WTC11 (cell line): Measurements from ENCODE around the gene TCF3. TPM values are rescaled to one million over a fixed set of nuclear protein-coding genes. Genes with fewer than 3 reads are reported as not detected.

Source experiments
- ATAC-seq: fragments of 200-7000 bp; cut with Tn5 transposase; 2 replicates; pipeline ENCODE4 v1.10.0; 2021; ENCODE audit warnings: mild to moderate bottlenecking, moderate library complexity
- CTCF ChIA-PET: fragments of 300-600 bp; sonication (Branson Sonifier 250); formaldehyde crosslinking; loops from one replicate; lab custom pipeline; 2021; ENCODE audit warnings: antibody characterized with exemption; lab: Charles Lee
- POLR2A ChIA-PET: fragments of 350-600 bp; sonication (Branson Sonifier 250); formaldehyde crosslinking; loops from one replicate; lab custom pipeline; 2021; ENCODE audit warnings: antibody characterized with exemption; lab: Charles Lee
- DNase-seq: peaks from one replicate; pipeline ENCODE4 v3.0.0; 2021; ENCODE audit warnings: low spot score
- H3K27ac Mint-ChIP-seq: 2 replicates; pipeline ENCODE4 v1.8.0; 2021; ENCODE audit warnings: mixed read lengths
- H3K27me3 Mint-ChIP-seq: 2 replicates; pipeline ENCODE4 v1.8.0; 2021; ENCODE audit warnings: low read depth, mild to moderate bottlenecking, moderate library complexity, mixed read lengths
- H3K36me3 Mint-ChIP-seq: 2 replicates; pipeline ENCODE4 v1.8.0; 2021; ENCODE audit warnings: mixed read lengths
- H3K4me1 Mint-ChIP-seq: 2 replicates; pipeline ENCODE4 v1.8.0; 2022; ENCODE audit warnings: mixed read lengths
- H3K4me3 Mint-ChIP-seq: 2 replicates; pipeline ENCODE4 v1.8.0; 2021; ENCODE audit warnings: mild to moderate bottlenecking, moderate library complexity, mixed read lengths
- H3K9me3 Mint-ChIP-seq: 2 replicates; pipeline ENCODE4 v1.8.0; 2021; ENCODE audit warnings: mixed read lengths
- ARID4B ChIP-seq: sonication (generic); formaldehyde crosslinking; IDR thresholded peaks from 2 replicates; pipeline ENCODE4 v1.8.0; 2023; ENCODE audit warnings: missing genetic modification reagents, mild to moderate bottlenecking, borderline replicate concordance
- ATF1 ChIP-seq: sonication (generic); formaldehyde crosslinking; IDR thresholded peaks from 2 replicates; pipeline ENCODE4 v1.8.1; 2023; ENCODE audit warnings: mild to moderate bottlenecking, moderate library complexity, missing genetic modification reagents
- ATF3 ChIP-seq: sonication (generic); formaldehyde crosslinking; conservative IDR thresholded peaks from 2 replicates; pipeline ENCODE4 v1.8.1; 2022; ENCODE audit warnings: mild to moderate bottlenecking, missing genetic modification reagents
- CDX4 ChIP-seq: fragments of 250-450 bp; sonication (Bioruptor Pico); IDR thresholded peaks from 2 replicates; pipeline ENCODE4 v1.9.0; 2021; ENCODE audit warnings: moderate library complexity, mild to moderate bottlenecking, inconsistent platforms, borderline replicate concordance
- CREM ChIP-seq: sonication (generic); formaldehyde crosslinking; IDR thresholded peaks from 2 replicates; pipeline ENCODE4 v1.8.1; 2022; ENCODE audit warnings: mild to moderate bottlenecking, missing genetic modification reagents, moderate library complexity
- CTCF ChIP-seq: fragments of 200-600 bp; IDR thresholded peaks from 2 replicates; pipeline ENCODE4 v1.8.0; 2022; ENCODE audit warnings: antibody characterized with exemption
- JUN ChIP-seq: sonication (generic); formaldehyde crosslinking; IDR thresholded peaks from 2 replicates; pipeline ENCODE4 v1.8.0; 2023; ENCODE audit warnings: mild to moderate bottlenecking, missing genetic modification reagents
- MAX ChIP-seq: sonication (generic); formaldehyde crosslinking; IDR thresholded peaks from 2 replicates; pipeline ENCODE4 v1.8.0; 2022; ENCODE audit warnings: mild to moderate bottlenecking, missing genetic modification reagents
- MLX ChIP-seq: sonication (generic); formaldehyde crosslinking; IDR thresholded peaks from 2 replicates; pipeline ENCODE4 v1.8.1; 2023; ENCODE audit warnings: mild to moderate bottlenecking, missing genetic modification reagents, moderate library complexity
- MXD4 ChIP-seq: fragments of 250-450 bp; sonication (Bioruptor Pico); IDR thresholded peaks from 2 replicates; pipeline ENCODE4 v1.8.0; 2021; ENCODE audit warnings: mild to moderate bottlenecking, moderate library complexity, borderline replicate concordance
- NFE2L1 ChIP-seq: sonication (generic); formaldehyde crosslinking; IDR thresholded peaks from 2 replicates; pipeline ENCODE4 v1.8.1; 2023; ENCODE audit warnings: missing genetic modification reagents
- NFYB ChIP-seq: sonication (generic); formaldehyde crosslinking; conservative IDR thresholded peaks from 2 replicates; pipeline ENCODE4 v1.8.0; 2022; ENCODE audit warnings: low read depth, missing genetic modification reagents
- PREB ChIP-seq: sonication (generic); formaldehyde crosslinking; IDR thresholded peaks from 2 replicates; pipeline ENCODE4 v1.8.1; 2022; ENCODE audit warnings: mild to moderate bottlenecking, missing genetic modification reagents, moderate library complexity, borderline replicate concordance
- PRRX2 ChIP-seq: fragments of 250-450 bp; sonication (Bioruptor Pico); IDR thresholded peaks from 2 replicates; pipeline ENCODE4 v1.8.0; 2021; ENCODE audit warnings: mild to moderate bottlenecking
- RELA ChIP-seq: sonication (generic); formaldehyde crosslinking; IDR thresholded peaks from 2 replicates; pipeline ENCODE4 v1.8.1; 2022; ENCODE audit warnings: missing genetic modification reagents, mild to moderate bottlenecking, borderline replicate concordance
- RORB ChIP-seq: fragments of 250-450 bp; sonication (Bioruptor Pico); IDR thresholded peaks from 2 replicates; pipeline ENCODE4 v1.9.0; 2021; ENCODE audit warnings: mild to moderate bottlenecking
- TEAD1 ChIP-seq: sonication (generic); formaldehyde crosslinking; IDR thresholded peaks from 2 replicates; pipeline ENCODE4 v1.8.0; 2022; ENCODE audit warnings: mild to moderate bottlenecking, missing genetic modification reagents
- ZNF263 ChIP-seq: sonication (generic); formaldehyde crosslinking; IDR thresholded peaks from 2 replicates; pipeline ENCODE4 v1.8.1; 2022; ENCODE audit warnings: low read depth, mild to moderate bottlenecking, moderate library complexity, missing genetic modification reagents
- ZNF416 ChIP-seq: fragments of 250-450 bp; sonication (Bioruptor Pico); IDR thresholded peaks from 2 replicates; pipeline ENCODE4 v1.9.0; 2021; ENCODE audit warnings: mild to moderate bottlenecking, inconsistent platforms
- ZNF532 ChIP-seq: fragments of 250-450 bp; sonication (Bioruptor Pico); IDR thresholded peaks from 2 replicates; pipeline ENCODE4 v1.9.0; 2021; ENCODE audit warnings: mild to moderate bottlenecking, borderline replicate concordance
- ZSCAN18 ChIP-seq: fragments of 250-450 bp; sonication (Bioruptor Pico); IDR thresholded peaks from 2 replicates; pipeline ENCODE4 v2.1.2; 2022; ENCODE audit warnings: mild to moderate bottlenecking, moderate library complexity
- total RNA-seq: library from RNA; stranded (reverse); gene quantifications from 3 replicates; pipeline ENCODE4 v1.2.3, GENCODE V29; 2021

TCF3 gene
- total RNA-seq, 1 experiment from 2014 or later = 324 TPM

GRCh38 chr19:1616875-1617274 lies 35.5 kb downstream of the TCF3 start (continued):
- no peak for TF ChIP-seq ARID4B (CRISPR knock-in tag)
- no peak for TF ChIP-seq ATF3 (CRISPR knock-in tag)
- no peak for TF ChIP-seq PRRX2
- no peak for TF ChIP-seq ZNF263
- TF ChIP-seq ZNF416 (CRISPR knock-in tag) = no peak
- no peak for TF ChIP-seq JUN (CRISPR knock-in tag)
- no peak for TF ChIP-seq NFYB (CRISPR knock-in tag)
- no peak for TF ChIP-seq RORB (CRISPR knock-in tag)
- TF ChIP-seq MLX = no peak
- no peak for TF ChIP-seq CTCF
- no peak for TF ChIP-seq MAX (CRISPR knock-in tag)
- no peak for TF ChIP-seq RELA (CRISPR knock-in tag)
- no peak for TF ChIP-seq ZSCAN18 (CRISPR knock-in tag)

- peaks cover 58% of the 10 kb centered on the region for H3K36me3 Mint-ChIP-seq
- H3K27ac Mint-ChIP-seq = no peak overlapping the region
- CTCF ChIA-PET = interaction anchor here (1.1 kb wide), 1 partner anchor 54 kb away, joined by 3 read pairs; no protein-coding TSS in a partner anchor
- TF ChIP-seq ATF1 (CRISPR knock-in tag) (no peak), NFE2L1 (CRISPR knock-in tag) (no peak), ZNF532 (CRISPR knock-in tag) (no peak), CREM (no peak), MXD4 (CRISPR knock-in tag) (no peak), RELA (CRISPR knock-in tag) (no peak), CDX4 (no peak), TEAD1 (CRISPR knock-in tag) (no peak), PREB (CRISPR knock-in tag) (no peak)
Measured at GRCh38 chr19:1616396-1616795, 36.0 kb downstream of the TCF3 start.

More at GRCh38 chr19:1616396-1616795, 36.0 kb downstream of the TCF3 start:
- H3K27me3 Mint-ChIP-seq = no peaks in the 10 kb centered on the region
- no peak for ATAC-seq
- H3K9me3 Mint-ChIP-seq = no peaks in the 10 kb centered on the region
- DNase-seq = no peak
- H3K4me1 Mint-ChIP-seq = no peaks in the 10 kb centered on the region
- no peak overlapping the region for H3K4me3 Mint-ChIP-seq
- POLR2A ChIA-PET = interaction anchor here (0.6 kb wide), 1 partner anchor 860 kb away, joined by 4 read pairs; the partner anchor contains the start of gene GADD45B
